Measurements from ENCODE around the gene PML.
"Not testable (repeated sequence)": the region's sequence is repeated elsewhere in the genome, so short reads cannot be mapped to it uniquely, and the experiment has no call there.

PML gene

DNA sequence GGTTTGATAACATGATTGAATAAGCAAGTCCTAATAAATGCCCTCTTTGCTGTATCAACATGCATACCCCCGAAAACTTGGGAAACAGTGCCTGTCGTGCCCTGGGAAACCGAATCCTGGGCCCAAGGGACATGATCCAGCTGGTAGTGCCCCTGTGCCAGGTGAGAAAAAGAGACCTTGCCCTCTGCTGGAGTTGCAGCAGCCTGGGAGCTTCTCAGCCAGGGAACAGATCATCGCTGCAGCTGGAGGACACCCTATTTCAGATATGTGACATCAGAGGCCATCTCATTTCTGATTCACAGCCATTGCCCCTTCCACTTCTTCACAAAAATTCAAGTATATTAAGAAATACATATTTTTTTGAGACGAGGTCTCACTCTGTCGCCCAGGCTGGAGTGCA lies 34.7 kb upstream of the PML start:
- no peak overlapping the region for H3K4me3 ChIP-seq (ENCODE audit: low read depth, low read length)
- H3K4me1 ChIP-seq (ENCODE audit: control insufficient read depth, insufficient read depth, low read length) = no peaks in the 10 kb centered on the region
- TF ChIP-seq, protein P1, sequence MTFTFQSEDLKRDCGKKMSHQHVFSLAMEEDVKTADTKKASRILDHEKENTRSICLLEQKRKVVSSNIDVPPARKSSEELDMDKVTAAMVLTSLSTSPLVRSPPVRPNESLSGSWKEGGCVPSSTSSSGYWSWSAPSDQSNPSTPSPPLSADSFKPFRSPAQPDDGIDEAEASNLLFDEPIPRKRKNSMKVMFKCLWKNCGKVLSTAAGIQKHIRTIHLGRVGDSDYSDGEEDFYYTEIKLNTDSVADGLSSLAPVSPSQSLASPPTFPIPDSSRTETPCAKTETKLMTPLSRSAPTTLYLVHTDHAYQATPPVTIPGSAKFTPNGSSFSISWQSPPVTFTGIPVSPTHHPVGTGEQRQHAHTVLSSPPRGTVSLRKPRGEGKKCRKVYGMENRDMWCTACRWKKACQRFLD (tag by site-specific recombination; IDR thresholded peaks at IDR 0.05) = no peak
- no peak for TF ChIP-seq ZNF530 (tag by site-specific recombination; IDR thresholded peaks at IDR 0.05; ENCODE audit: low read depth)
- TF ChIP-seq, protein P2, sequence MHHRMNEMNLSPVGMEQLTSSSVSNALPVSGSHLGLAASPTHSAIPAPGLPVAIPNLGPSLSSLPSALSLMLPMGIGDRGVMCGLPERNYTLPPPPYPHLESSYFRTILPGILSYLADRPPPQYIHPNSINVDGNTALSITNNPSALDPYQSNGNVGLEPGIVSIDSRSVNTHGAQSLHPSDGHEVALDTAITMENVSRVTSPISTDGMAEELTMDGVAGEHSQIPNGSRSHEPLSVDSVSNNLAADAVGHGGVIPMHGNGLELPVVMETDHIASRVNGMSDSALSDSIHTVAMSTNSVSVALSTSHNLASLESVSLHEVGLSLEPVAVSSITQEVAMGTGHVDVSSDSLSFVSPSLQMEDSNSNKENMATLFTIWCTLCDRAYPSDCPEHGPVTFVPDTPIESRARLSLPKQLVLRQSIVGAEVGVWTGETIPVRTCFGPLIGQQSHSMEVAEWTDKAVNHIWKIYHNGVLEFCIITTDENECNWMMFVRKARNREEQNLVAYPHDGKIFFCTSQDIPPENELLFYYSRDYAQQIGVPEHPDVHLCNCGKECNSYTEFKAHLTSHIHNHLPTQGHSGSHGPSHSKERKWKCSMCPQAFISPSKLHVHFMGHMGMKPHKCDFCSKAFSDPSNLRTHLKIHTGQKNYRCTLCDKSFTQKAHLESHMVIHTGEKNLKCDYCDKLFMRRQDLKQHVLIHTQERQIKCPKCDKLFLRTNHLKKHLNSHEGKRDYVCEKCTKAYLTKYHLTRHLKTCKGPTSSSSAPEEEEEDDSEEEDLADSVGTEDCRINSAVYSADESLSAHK (tag by site-specific recombination; IDR thresholded peaks at IDR 0.05) = no peak
- TF ChIP-seq ZNF548 (tag by site-specific recombination; IDR thresholded peaks at IDR 0.05) = no peak
- TF ChIP-seq ZSCAN16 (tag by site-specific recombination; IDR thresholded peaks at IDR 0.05) = no peak
- TF ChIP-seq ZNF571 (tag by site-specific recombination; IDR thresholded peaks at IDR 0.05) = no peak
- TF ChIP-seq ZBTB1 (tag by site-specific recombination; IDR thresholded peaks at IDR 0.05) = no peak
- no peak for TF ChIP-seq ZNF776 (tag by site-specific recombination; IDR thresholded peaks at IDR 0.05; ENCODE audit: borderline replicate concordance)
- POLR2A ChIA-PET = interaction anchor here (0.9 kb wide), 1 partner anchor 23 kb away, joined by 3 read pairs; no protein-coding TSS in a partner anchor
- H3K27ac ChIP-seq (ENCODE audit: extremely low read depth, low read depth, low read length) = no peak overlapping the region
- no peaks in the 10 kb centered on the region for H3K36me3 ChIP-seq (ENCODE audit: control insufficient read depth in 2 of 2, insufficient read depth in 1 of 2, low read length in 2 of 2)
- CTCF ChIA-PET = interaction anchor here (0.6 to 14.4 kb wide), 8 partner anchors 8 to 348 kb away, joined by 3 to 276 read pairs (median 6); no protein-coding TSS in a partner anchor
- no peaks in the 10 kb centered on the region for H3K9me3 ChIP-seq (ENCODE audit: control insufficient read depth, insufficient read depth, low read depth, low read length)

DNA sequence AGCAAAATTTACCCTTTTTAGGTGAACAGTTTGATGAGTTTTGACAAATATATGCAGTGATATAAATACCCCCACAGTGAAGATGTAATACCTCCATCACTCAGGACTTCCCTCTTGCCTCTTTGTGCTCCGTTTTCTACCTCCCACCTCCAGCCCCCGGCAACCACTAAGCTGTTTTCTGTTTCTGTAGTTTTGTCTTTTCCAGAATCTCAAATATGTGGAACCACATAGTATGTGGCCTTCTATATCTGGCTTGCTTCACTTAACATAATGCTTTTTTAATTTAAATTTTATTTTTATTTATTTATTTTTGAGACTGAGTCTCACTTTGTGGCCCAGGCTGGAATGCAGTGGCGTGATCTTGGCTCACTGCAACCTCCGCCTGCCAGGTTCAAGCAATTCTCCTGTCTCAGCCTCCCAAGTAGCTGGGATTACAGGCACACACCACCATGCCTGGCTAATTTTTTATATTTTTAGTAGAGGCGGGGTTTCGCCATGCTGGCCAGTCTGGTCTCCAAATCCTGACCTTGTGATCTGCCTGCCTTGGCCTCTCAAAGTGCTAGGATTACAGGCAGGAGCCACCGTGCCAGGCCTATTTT lies 33.9 kb upstream of the PML start:
- H3K36me3 ChIP-seq (ENCODE audit: control insufficient read depth in 2 of 2, insufficient read depth in 1 of 2, low read length in 2 of 2); H3K4me3 ChIP-seq (ENCODE audit: low read depth, low read length); H3K9me3 ChIP-seq (ENCODE audit: control insufficient read depth, insufficient read depth, low read depth, low read length); H3K4me1 ChIP-seq (ENCODE audit: control insufficient read depth, insufficient read depth, low read length); POLR2A ChIA-PET; H3K27ac ChIP-seq (ENCODE audit: extremely low read depth, low read depth, low read length): not testable (repeated sequence)
- CTCF ChIA-PET = interaction anchor here (1.1 to 14.4 kb wide), 6 partner anchors 8 to 347 kb away, joined by 4 to 276 read pairs (median 7); no protein-coding TSS in a partner anchor

DNA sequence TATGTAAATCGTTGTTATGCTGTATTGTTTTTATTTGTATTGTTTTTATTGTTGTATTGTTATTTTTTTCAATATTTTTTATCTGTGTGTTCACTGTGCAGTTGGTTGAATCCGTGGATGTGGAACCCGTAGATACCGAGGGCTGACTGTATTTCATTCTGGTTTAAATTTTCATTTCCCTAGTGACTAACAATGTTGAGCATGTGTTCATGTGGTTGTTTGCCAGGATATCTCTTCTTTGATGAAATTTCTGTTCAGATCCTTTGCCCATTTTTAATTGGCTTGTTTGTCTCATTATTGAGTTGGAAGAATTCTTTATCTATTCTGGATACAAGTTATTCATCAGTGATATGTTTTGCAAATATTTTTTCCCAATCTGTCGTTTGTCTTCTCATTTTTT lies 32.1 kb upstream of the PML start:
- H3K9me3 ChIP-seq (ENCODE audit: control insufficient read depth, insufficient read depth, low read depth, low read length) = no peaks in the 10 kb centered on the region
- H3K4me1 ChIP-seq (ENCODE audit: control insufficient read depth, insufficient read depth, low read length) = peaks cover 3% of the 10 kb centered on the region; the same call in 1 of the 2 replicates
- no peaks in the 10 kb centered on the region for H3K36me3 ChIP-seq (ENCODE audit: control insufficient read depth in 2 of 2, insufficient read depth in 1 of 2, low read length in 2 of 2)
- ChIA-PET CTCF (interaction anchor here (0.6 to 12.8 kb wide), 3 partner anchors 8 to 65 kb away, joined by 3 to 276 read pairs (median 19); no protein-coding TSS in a partner anchor), POLR2A (no interaction called here)
- H3K4me3 ChIP-seq (ENCODE audit: low read depth, low read length) = no peak overlapping the region
- no peak overlapping the region for H3K27ac ChIP-seq (ENCODE audit: extremely low read depth, low read depth, low read length)
- TF ChIP-seq ZNF433 (tag by site-specific recombination; IDR thresholded peaks at IDR 0.05; ENCODE audit: low read depth) = no peak
- TF ChIP-seq ZBTB20 (tag by site-specific recombination; IDR thresholded peaks at IDR 0.05) = no peak
- TF ChIP-seq, protein P3, sequence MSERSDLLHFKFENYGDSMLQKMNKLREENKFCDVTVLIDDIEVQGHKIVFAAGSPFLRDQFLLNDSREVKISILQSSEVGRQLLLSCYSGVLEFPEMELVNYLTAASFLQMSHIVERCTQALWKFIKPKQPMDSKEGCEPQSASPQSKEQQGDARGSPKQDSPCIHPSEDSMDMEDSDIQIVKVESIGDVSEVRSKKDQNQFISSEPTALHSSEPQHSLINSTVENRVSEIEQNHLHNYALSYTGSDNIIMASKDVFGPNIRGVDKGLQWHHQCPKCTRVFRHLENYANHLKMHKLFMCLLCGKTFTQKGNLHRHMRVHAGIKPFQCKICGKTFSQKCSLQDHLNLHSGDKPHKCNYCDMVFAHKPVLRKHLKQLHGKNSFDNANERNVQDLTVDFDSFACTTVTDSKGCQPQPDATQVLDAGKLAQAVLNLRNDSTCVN (tag by site-specific recombination; optimal IDR thresholded peaks at IDR 0.05) = no peak
- TF ChIP-seq ZNF292 (tag by site-specific recombination; IDR thresholded peaks at IDR 0.05; ENCODE audit: borderline replicate concordance, low read depth) = no peak
- TF ChIP-seq ZNF549 (tag by site-specific recombination; IDR thresholded peaks at IDR 0.05) = no peak
- TF ChIP-seq, protein P4, sequence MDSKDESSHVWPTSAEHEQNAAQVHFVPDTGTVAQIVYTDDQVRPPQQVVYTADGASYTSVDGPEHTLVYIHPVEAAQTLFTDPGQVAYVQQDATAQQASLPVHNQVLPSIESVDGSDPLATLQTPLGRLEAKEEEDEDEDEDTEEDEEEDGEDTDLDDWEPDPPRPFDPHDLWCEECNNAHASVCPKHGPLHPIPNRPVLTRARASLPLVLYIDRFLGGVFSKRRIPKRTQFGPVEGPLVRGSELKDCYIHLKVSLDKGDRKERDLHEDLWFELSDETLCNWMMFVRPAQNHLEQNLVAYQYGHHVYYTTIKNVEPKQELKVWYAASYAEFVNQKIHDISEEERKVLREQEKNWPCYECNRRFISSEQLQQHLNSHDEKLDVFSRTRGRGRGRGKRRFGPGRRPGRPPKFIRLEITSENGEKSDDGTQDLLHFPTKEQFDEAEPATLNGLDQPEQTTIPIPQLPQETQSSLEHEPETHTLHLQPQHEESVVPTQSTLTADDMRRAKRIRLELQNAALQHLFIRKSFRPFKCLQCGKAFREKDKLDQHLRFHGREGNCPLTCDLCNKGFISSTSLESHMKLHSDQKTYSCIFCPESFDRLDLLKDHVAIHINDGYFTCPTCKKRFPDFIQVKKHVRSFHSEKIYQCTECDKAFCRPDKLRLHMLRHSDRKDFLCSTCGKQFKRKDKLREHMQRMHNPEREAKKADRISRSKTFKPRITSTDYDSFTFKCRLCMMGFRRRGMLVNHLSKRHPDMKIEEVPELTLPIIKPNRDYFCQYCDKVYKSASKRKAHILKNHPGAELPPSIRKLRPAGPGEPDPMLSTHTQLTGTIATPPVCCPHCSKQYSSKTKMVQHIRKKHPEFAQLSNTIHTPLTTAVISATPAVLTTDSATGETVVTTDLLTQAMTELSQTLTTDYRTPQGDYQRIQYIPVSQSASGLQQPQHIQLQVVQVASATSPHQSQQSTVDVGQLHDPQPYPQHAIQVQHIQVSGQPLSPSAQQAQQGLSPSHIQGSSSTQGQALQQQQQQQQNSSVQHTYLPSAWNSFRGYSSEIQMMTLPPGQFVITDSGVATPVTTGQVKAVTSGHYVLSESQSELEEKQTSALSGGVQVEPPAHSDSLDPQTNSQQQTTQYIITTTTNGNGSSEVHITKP (tag by site-specific recombination; IDR thresholded peaks at IDR 0.05) = no peak
- TF ChIP-seq ZFP69B (tag by site-specific recombination; IDR thresholded peaks at IDR 0.05) = no peak
- TF ChIP-seq ZNF623 (tag by site-specific recombination; IDR thresholded peaks at IDR 0.05) = no peak
- TF ChIP-seq, protein P5, sequence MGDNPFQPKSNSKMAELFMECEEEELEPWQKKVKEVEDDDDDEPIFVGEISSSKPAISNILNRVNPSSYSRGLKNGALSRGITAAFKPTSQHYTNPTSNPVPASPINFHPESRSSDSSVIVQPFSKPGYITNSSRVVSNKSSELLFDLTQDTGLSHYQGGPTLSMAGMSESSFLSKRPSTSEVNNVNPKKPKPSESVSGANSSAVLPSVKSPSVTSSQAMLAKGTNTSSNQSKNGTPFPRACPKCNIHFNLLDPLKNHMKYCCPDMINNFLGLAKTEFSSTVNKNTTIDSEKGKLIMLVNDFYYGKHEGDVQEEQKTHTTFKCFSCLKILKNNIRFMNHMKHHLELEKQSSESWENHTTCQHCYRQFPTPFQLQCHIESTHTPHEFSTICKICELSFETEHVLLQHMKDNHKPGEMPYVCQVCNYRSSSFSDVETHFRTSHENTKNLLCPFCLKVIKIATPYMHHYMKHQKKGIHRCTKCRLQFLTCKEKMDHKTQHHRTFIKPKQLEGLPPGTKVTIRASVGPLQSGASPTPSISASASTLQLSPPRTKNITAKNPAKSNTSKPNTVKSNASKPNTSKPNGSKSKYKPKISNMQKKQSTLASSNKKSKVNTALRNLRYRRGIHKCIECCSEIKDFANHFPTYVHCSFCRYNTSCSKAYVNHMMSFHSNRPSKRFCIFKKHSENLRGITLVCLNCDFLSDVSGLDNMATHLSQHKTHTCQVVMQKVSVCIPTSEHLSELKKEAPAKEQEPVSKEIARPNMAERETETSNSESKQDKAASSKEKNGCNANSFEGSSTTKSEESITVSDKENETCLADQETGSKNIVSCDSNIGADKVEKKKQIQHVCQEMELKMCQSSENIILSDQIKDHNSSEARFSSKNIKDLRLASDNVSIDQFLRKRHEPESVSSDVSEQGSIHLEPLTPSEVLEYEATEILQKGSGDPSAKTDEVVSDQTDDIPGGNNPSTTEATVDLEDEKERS (tag by site-specific recombination; IDR thresholded peaks at IDR 0.05) = no peak
- no peak for TF ChIP-seq ZNF558 (tag by site-specific recombination; IDR thresholded peaks at IDR 0.05)
- no peak for TF ChIP-seq ZNF112 (tag by site-specific recombination; IDR thresholded peaks at IDR 0.05)
- no peak for TF ChIP-seq WT1 (tag by site-specific recombination; IDR thresholded peaks at IDR 0.05)
